ENCODE results near the gene RALB.
"Not testable (repeated sequence)": the region's sequence is repeated elsewhere in the genome, so short reads cannot be mapped to it uniquely, and the experiment has no call there.

DNA sequence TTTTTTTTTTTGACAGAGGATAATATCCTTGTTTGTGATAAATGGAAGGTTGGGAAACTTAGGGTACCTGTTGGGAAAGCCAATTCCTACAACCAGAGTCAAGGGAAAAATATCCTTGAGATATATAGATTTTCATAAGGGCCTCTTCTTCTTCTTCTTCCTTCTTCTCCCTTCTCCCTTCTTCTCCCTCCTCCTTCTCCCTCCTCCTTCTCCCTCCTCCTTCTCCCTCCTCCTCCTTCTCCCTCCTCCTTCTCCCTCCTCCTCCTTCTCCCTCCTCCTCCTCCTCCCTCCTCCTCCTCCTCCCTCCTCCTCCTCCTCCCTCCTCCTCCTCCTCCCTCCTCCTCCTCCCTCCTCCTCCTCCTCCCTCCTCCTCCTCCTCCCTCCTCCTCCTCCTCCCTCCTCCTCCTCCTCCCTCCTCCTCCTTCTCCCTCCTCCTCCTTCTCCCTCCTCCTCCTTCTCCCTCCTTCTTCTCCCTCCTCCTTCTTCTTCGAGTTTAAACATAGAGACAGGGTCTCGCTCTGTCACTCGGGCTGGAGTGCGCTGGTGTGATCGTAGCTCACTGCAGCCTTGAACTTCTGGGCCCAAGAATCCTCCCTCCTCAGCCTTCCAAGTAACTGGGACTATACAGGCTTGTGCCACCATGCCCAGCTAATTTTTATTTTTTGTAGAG lies 68.4 kb downstream of the RALB start:
- not testable (repeated sequence) for TF ChIP-seq CTCF (IDR thresholded peaks at IDR 0.05); RCOR1 (IDR thresholded peaks at IDR 0.05; ENCODE audit: low read depth, low read length)

Measured in A549 (cell line).